AG04450 (cell line): ENCODE results near the gene SHROOM4. TPM values are rescaled to one million over a fixed set of nuclear protein-coding genes. Genes with fewer than 3 reads are reported as not detected.

Experiments
- CTCF ChIA-PET: fragments of 300-600, 350-600 bp; formaldehyde crosslinking; extraction: SDS; loops from one replicate; lab custom pipeline; 2022; ENCODE audit warnings: antibody characterized with exemption, inconsistent platforms; lab: Charles Lee
- POLR2A ChIA-PET: fragments of 350-600 bp; formaldehyde crosslinking; extraction: SDS; loops from one replicate; lab custom pipeline; 2021; ENCODE audit warnings: antibody characterized with exemption, inconsistent platforms; lab: Yijun Ruan, JAX
- DNase-seq: peaks from one replicate; pipeline ENCODE4 v3.0.0-alpha.2; 2011; ENCODE audit warnings: low read depth, low spot score
- H3K27ac ChIP-seq: one replicate; pipeline ENCODE4 v1.5.1; 2012; ENCODE audit warnings: low read depth, low read length, control low read depth
- H3K27me3 ChIP-seq: one replicate; pipeline ENCODE4 v1.6.0; 2012; ENCODE audit warnings: low read length; ENCODE audit not compliant: control insufficient read depth, insufficient read depth
- H3K4me3 ChIP-seq: 2 replicates; pipeline ENCODE4 v1.5.1; 2011; ENCODE audit warnings: mild to moderate bottlenecking, low read depth, low read length, control low read depth
- H3K9me3 ChIP-seq: 2 replicates; pipeline ENCODE4 v1.5.1; 2012; ENCODE audit warnings: low read length; ENCODE audit not compliant: control insufficient read depth, insufficient read depth
- CTCF ChIP-seq: IDR thresholded peaks from 2 replicates; pipeline ENCODE4 v1.5.1; 2011; ENCODE audit warnings: low read depth, low read length, control low read depth, inconsistent platforms
- polyA plus RNA-seq: library from polyadenylated mRNA; depleted of rRNA; stranded (reverse); fragments of >200 nt; gene quantifications from 2 replicates; pipeline ENCODE4 v1.2.3, GENCODE V29; 2011

SHROOM4 gene
- polyA plus RNA-seq, 1 experiment, result 1.0 TPM

- Histone ChIP-seq H3K27me3 (no peaks in the 10 kb centered on the region), H3K4me3 (no peak overlapping the region), H3K27ac (no peak overlapping the region), H3K9me3 (no peaks in the 10 kb centered on the region)
- no peak for TF ChIP-seq CTCF
- ChIA-PET CTCF (interaction anchor here (1.3 kb wide), 1 partner anchor 96 kb away, joined by 3 read pairs; no protein-coding TSS in a partner anchor), POLR2A (no interaction called here)
- no peak for DNase-seq
Observed at GRCh38 chrX:50787099-50787498, 26.9 kb downstream of the SHROOM4 start.

GRCh38 chrX:50780144-50780543 is 33.9 kb downstream of the SHROOM4 start:
- H3K9me3 ChIP-seq, result no peaks in the 10 kb centered on the region
- CTCF ChIA-PET, result no interaction called here
- no peak overlapping the region for H3K4me3 ChIP-seq
- no peaks in the 10 kb centered on the region for H3K27me3 ChIP-seq
- no peak overlapping the region for H3K27ac ChIP-seq
- no peak for DNase-seq
- no peak for TF ChIP-seq CTCF
- POLR2A ChIA-PET, result no interaction called here

- H3K27me3 ChIP-seq, result no peaks in the 10 kb centered on the region
- DNase-seq, result no peak
- H3K9me3 ChIP-seq, result no peaks in the 10 kb centered on the region
- TF ChIP-seq CTCF, result no peak
- CTCF ChIA-PET, result no interaction called here
- no peak overlapping the region for H3K4me3 ChIP-seq
- no peak overlapping the region for H3K27ac ChIP-seq
- POLR2A ChIA-PET, result no interaction called here
Observed at GRCh38 chrX:50779694-50780093, 34.3 kb downstream of the SHROOM4 start.

- Histone ChIP-seq H3K9me3 (no peaks in the 10 kb centered on the region), H3K4me3 (no peak overlapping the region), H3K27ac (no peak overlapping the region), H3K27me3 (no peaks in the 10 kb centered on the region)
- TF ChIP-seq CTCF, result no peak
- CTCF ChIA-PET, result no interaction called here
- POLR2A ChIA-PET, result no interaction called here
- DNase-seq, result no peak
Observed at GRCh38 chrX:50778272-50778671, 35.7 kb downstream of the SHROOM4 start.

GRCh38 chrX:50776248-50776647 is 37.7 kb downstream of the SHROOM4 start:
- H3K27ac ChIP-seq, result no peak overlapping the region
- CTCF ChIA-PET, result no interaction called here
- H3K27me3 ChIP-seq, result no peaks in the 10 kb centered on the region
- no peaks in the 10 kb centered on the region for H3K9me3 ChIP-seq
- POLR2A ChIA-PET, result no interaction called here
- TF ChIP-seq CTCF, result no peak
- H3K4me3 ChIP-seq, result no peak overlapping the region
- no peak for DNase-seq
